H9 (cell line): ENCODE measurements around the gene TRAF7. TPM values are rescaled to one million over a fixed set of nuclear protein-coding genes. Genes with fewer than 3 reads are reported as not detected.

Experiments used
- DNase-seq: peaks from one replicate; pipeline ENCODE4 v3.0.0-alpha.2; 2017
- H2AFZ ChIP-seq: one replicate; pipeline ENCODE4 v1.6.1; 2013; ENCODE audit warnings: mild to moderate bottlenecking, low read length, control low read depth, moderate library complexity
- H2AK5ac ChIP-seq: 2 replicates; pipeline ENCODE4 v1.6.1; 2013; ENCODE audit warnings: low read length, control low read depth, mixed read lengths; ENCODE audit not compliant: insufficient read length
- H2BK120ac ChIP-seq: one replicate; pipeline ENCODE4 v1.6.1; 2013; ENCODE audit warnings: low read depth, mild to moderate bottlenecking, low read length, control low read depth, inconsistent platforms; ENCODE audit not compliant: poor library complexity, severe bottlenecking
- H2BK12ac ChIP-seq: 2 replicates; pipeline ENCODE4 v1.6.1; 2013; ENCODE audit warnings: low read length, control low read depth, mixed read lengths, low read depth; ENCODE audit not compliant: insufficient read length
- H2BK15ac ChIP-seq: 2 replicates; pipeline ENCODE4 v1.6.1; 2013; ENCODE audit warnings: low read depth, low read length, control low read depth
- H2BK20ac ChIP-seq: one replicate; pipeline ENCODE4 v1.6.1; 2013; ENCODE audit warnings: low read depth, mild to moderate bottlenecking, low read length, control low read depth, inconsistent platforms; ENCODE audit not compliant: poor library complexity, severe bottlenecking
- H2BK5ac ChIP-seq: 2 replicates; pipeline ENCODE4 v1.6.1; 2013; ENCODE audit warnings: low read length, control low read depth, mixed read lengths; ENCODE audit not compliant: insufficient read length
- H3K14ac ChIP-seq: 2 replicates; pipeline ENCODE4 v1.6.1; 2013; ENCODE audit warnings: low read length, control low read depth; ENCODE audit not compliant: insufficient read depth
- H3K18ac ChIP-seq: 2 replicates; pipeline ENCODE4 v1.6.1; 2013; ENCODE audit warnings: low read depth, mild to moderate bottlenecking, mixed read lengths, low read length, control low read depth; ENCODE audit not compliant: insufficient read length
- H3K23ac ChIP-seq: 2 replicates; pipeline ENCODE4 v1.6.1; 2013; ENCODE audit warnings: low read length, control low read depth, mixed read lengths, low read depth; ENCODE audit not compliant: insufficient read length
- H3K23me2 ChIP-seq: 2 replicates; pipeline ENCODE4 v1.6.1; 2013; ENCODE audit warnings: low read depth, mild to moderate bottlenecking, mixed read lengths, low read length, control low read depth; ENCODE audit not compliant: insufficient read length, poor library complexity, severe bottlenecking
- H3K27ac ChIP-seq: 2 replicates; pipeline ENCODE4 v1.5.1; 2013; ENCODE audit warnings: low read length, control low read depth, mixed read lengths, low read depth; ENCODE audit not compliant: insufficient read length
- H3K27me3 ChIP-seq: 2 replicates; pipeline ENCODE4 v1.6.1; 2013; ENCODE audit warnings: low read length, control low read depth, inconsistent platforms; ENCODE audit not compliant: insufficient read depth
- H3K4ac ChIP-seq: 2 replicates; pipeline ENCODE4 v1.6.1; 2013; ENCODE audit warnings: low read depth, mild to moderate bottlenecking, control low read depth, inconsistent platforms, low read length, moderate library complexity
- H3K4me1 ChIP-seq: 2 replicates; pipeline ENCODE4 v1.6.1; 2013; ENCODE audit warnings: low read length, control low read depth, inconsistent platforms; ENCODE audit not compliant: insufficient read depth
- H3K4me2 ChIP-seq: 2 replicates; pipeline ENCODE4 v1.6.1; 2013; ENCODE audit warnings: low read length, control low read depth, mixed read lengths; ENCODE audit not compliant: insufficient read length, insufficient read depth
- H3K56ac ChIP-seq: 2 replicates; pipeline ENCODE4 v1.6.1; 2013; ENCODE audit warnings: low read depth, mild to moderate bottlenecking, mixed read lengths, low read length, control low read depth; ENCODE audit not compliant: insufficient read length
- H3K79me1 ChIP-seq: 2 replicates; pipeline ENCODE4 v1.6.1; 2013; ENCODE audit warnings: low read depth, mild to moderate bottlenecking, moderate library complexity, low read length, control low read depth, inconsistent platforms; ENCODE audit not compliant: insufficient read depth, poor library complexity, severe bottlenecking
- H3K79me2 ChIP-seq: 2 replicates; pipeline ENCODE4 v1.6.1; 2013; ENCODE audit warnings: low read length, control low read depth, inconsistent platforms; ENCODE audit not compliant: insufficient read depth
- H3K9ac ChIP-seq: 2 replicates; pipeline ENCODE4 v1.6.1; 2013; ENCODE audit warnings: low read length, control low read depth, mixed read lengths; ENCODE audit not compliant: insufficient read length; ENCODE audit errors: extremely low read depth
- H3K9me3 ChIP-seq: one replicate; pipeline ENCODE4 v1.6.1; 2013; ENCODE audit warnings: low read depth, low read length, inconsistent platforms; ENCODE audit not compliant: control insufficient read depth
- H3T11ph ChIP-seq: one replicate; pipeline ENCODE4 v1.6.1; 2013; ENCODE audit warnings: mild to moderate bottlenecking, low read length, control low read depth, inconsistent platforms
- H4K20me1 ChIP-seq: one replicate; pipeline ENCODE4 v1.6.1; 2013; ENCODE audit not compliant: control insufficient read depth, insufficient read length, insufficient read depth
- H4K5ac ChIP-seq: 2 replicates; pipeline ENCODE4 v1.6.1; 2013; ENCODE audit warnings: low read depth, mild to moderate bottlenecking, mixed read lengths, low read length, control low read depth; ENCODE audit not compliant: insufficient read length
- H4K8ac ChIP-seq: replicated peaks from 2 replicates; pipeline ENCODE4 v1.6.1; 2013; ENCODE audit warnings: low read length, control low read depth, mixed read lengths, low read depth; ENCODE audit not compliant: insufficient read length
- H4K91ac ChIP-seq: 2 replicates; pipeline ENCODE4 v1.6.1; 2013; ENCODE audit warnings: low read depth, mild to moderate bottlenecking, moderate library complexity, mixed read lengths, low read length, control low read depth; ENCODE audit not compliant: insufficient read length
- H3K27ac Mint-ChIP-seq, 3 experiments: 2 replicates in 2 of 3; 3 replicates in 1 of 3; pipeline ENCODE4 v1.8.0; 2020 to 2021; ENCODE audit warnings: mixed read lengths in 3 of 3, mild to moderate bottlenecking in 1 of 3, moderate library complexity in 1 of 3
- H3K27me3 Mint-ChIP-seq: 2 replicates; pipeline ENCODE4 v1.8.0; 2021; ENCODE audit warnings: low read depth, mild to moderate bottlenecking, moderate library complexity, mixed read lengths
- H3K36me3 Mint-ChIP-seq, 3 experiments: 2 replicates in 2 of 3; 3 replicates in 1 of 3; pipeline ENCODE4 v1.8.0; 2020 to 2021; ENCODE audit warnings: low read depth in 3 of 3, mixed read lengths in 3 of 3; ENCODE audit not compliant: insufficient read depth in 1 of 3
- H3K4me1 Mint-ChIP-seq, 2 experiments: 2 replicates each; pipeline ENCODE4 v1.8.0; 2020; ENCODE audit warnings: mixed read lengths in 2 of 2
- H3K4me3 Mint-ChIP-seq, 2 experiments: 2 replicates in 1 of 2; 3 replicates in 1 of 2; pipeline ENCODE4 v1.8.0; 2020 to 2021; ENCODE audit warnings: mild to moderate bottlenecking in 2 of 2, mixed read lengths in 2 of 2, moderate library complexity in 1 of 2
- H3K9me3 Mint-ChIP-seq, 2 experiments: 2 replicates in 1 of 2; 3 replicates in 1 of 2; pipeline ENCODE4 v1.8.0; 2020; ENCODE audit warnings: mild to moderate bottlenecking in 2 of 2, mixed read lengths in 2 of 2, moderate library complexity in 1 of 2
- WGBS: extraction: QIAGEN DNeasy Blood & Tissue Kit; methylation state at CpG from one replicate; pipeline ENCODE4 v1.1.7; 2013; ENCODE audit warnings: missing lambda C conversion rate, low lambda C conversion rate, mixed read lengths; ENCODE audit not compliant: insufficient read length; ENCODE audit errors: extremely low coverage; 5-methylcytosine and 5-hydroxymethylcytosine counted together
- total RNA-seq: library from RNA; stranded (reverse); gene quantifications from 2 replicates; pipeline ENCODE4 v1.2.1, GENCODE V29; 2021
- TF ChIP-seq, protein P1 (sequence below): fragments of 200-600 bp; sonication (generic); conservative IDR thresholded peaks from 3 replicates; pipeline ENCODE4 v1.8.0; 2021; ENCODE audit warnings: antibody characterized with exemption, mild to moderate bottlenecking

The TRAF7 gene
- total RNA-seq, 1 experiment from 2014 or later = 108 TPM

- H3K79me2 ChIP-seq = no peaks in the 10 kb centered on the region
- H3K4me1 ChIP-seq = no peaks in the 10 kb centered on the region
- no peak overlapping the region for H3K27ac ChIP-seq
- H3K23ac ChIP-seq = no peak overlapping the region
- H2AFZ ChIP-seq = no peak overlapping the region
- no peak overlapping the region for H3K56ac ChIP-seq
- H2BK20ac ChIP-seq = no peak overlapping the region
- no peak overlapping the region for H4K5ac ChIP-seq
- no peak overlapping the region for H3K18ac ChIP-seq
- H3K4me2 ChIP-seq = no peak overlapping the region
- H3T11ph ChIP-seq = no peak overlapping the region
- no peak overlapping the region for H2BK120ac ChIP-seq
- no peak overlapping the region for H3K27ac Mint-ChIP-seq
- H3K4ac ChIP-seq = no peak overlapping the region
- H4K20me1 ChIP-seq = no peaks in the 10 kb centered on the region
- H4K91ac ChIP-seq = no peak overlapping the region
- no peaks in the 10 kb centered on the region for H3K9me3 ChIP-seq
- peak overlapping the region; percentile 12 to 73; a peak in 3 of 5 replicates for H3K4me3 Mint-ChIP-seq
- no peak overlapping the region for H2BK12ac ChIP-seq
- no CpG with 5 or more reads among the region's 4 CpGs for WGBS
- H3K23me2 ChIP-seq = peaks cover 7% of the 10 kb centered on the region
- H3K27me3 ChIP-seq = peaks cover 8% of the 10 kb centered on the region; the same call in 1 of the 2 replicates
- H3K79me1 ChIP-seq = no peaks in the 10 kb centered on the region
- H2BK5ac ChIP-seq = no peak overlapping the region
- 0 out of 5 replicates have a peak, but pooled peaks cover 0 to under 1% of the 10 kb centered on the region in 2 experiments for H3K9me3 Mint-ChIP-seq
- peaks cover 4% of the 10 kb centered on the region in 2 experiments; a peak in 1 of 4 replicates for H3K4me1 Mint-ChIP-seq
- no peak overlapping the region for H3K9ac ChIP-seq
- H2BK15ac ChIP-seq = no peak overlapping the region
- H3K14ac ChIP-seq = no peak overlapping the region
- H2AK5ac ChIP-seq = no peak overlapping the region
- TF ChIP-seq, protein P1, sequence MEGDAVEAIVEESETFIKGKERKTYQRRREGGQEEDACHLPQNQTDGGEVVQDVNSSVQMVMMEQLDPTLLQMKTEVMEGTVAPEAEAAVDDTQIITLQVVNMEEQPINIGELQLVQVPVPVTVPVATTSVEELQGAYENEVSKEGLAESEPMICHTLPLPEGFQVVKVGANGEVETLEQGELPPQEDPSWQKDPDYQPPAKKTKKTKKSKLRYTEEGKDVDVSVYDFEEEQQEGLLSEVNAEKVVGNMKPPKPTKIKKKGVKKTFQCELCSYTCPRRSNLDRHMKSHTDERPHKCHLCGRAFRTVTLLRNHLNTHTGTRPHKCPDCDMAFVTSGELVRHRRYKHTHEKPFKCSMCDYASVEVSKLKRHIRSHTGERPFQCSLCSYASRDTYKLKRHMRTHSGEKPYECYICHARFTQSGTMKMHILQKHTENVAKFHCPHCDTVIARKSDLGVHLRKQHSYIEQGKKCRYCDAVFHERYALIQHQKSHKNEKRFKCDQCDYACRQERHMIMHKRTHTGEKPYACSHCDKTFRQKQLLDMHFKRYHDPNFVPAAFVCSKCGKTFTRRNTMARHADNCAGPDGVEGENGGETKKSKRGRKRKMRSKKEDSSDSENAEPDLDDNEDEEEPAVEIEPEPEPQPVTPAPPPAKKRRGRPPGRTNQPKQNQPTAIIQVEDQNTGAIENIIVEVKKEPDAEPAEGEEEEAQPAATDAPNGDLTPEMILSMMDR = no peak
- DNase-seq = no peak
- H3K27me3 Mint-ChIP-seq = peaks cover 58% of the 10 kb centered on the region
- H4K8ac ChIP-seq = no peak overlapping the region
- no peaks in the 10 kb centered on the region for H3K36me3 Mint-ChIP-seq
These were observed 42.7 kb downstream of the TRAF7 start for GRCh38 chr16:2198283-2198682.
